K562 (cell line): ENCODE measurements around the gene CHST8. TPM values are rescaled to one million over a fixed set of nuclear protein-coding genes. Genes with fewer than 3 reads are reported as not detected.

ENCODE experiments used
- ATAC-seq: fragments of 200-7000 bp; cut with Tn5 transposase; 3 replicates; pipeline ENCODE4 v1.9.1; 2020; ENCODE audit warnings: moderate library complexity
- BruUV-seq: library from RNA; stranded (reverse); fragments of 400-500 nt; replicated peaks from 2 replicates; lab custom pipeline; 2021; lab: Mats Ljungman, UMichigan
- CTCF ChIA-PET: fragments of 300-600 bp; formaldehyde crosslinking; extraction: SDS; loops from one replicate; lab custom pipeline; 2021; ENCODE audit warnings: low intra/inter-chr PET ratio; lab: Yijun Ruan, JAX
- POLR2A ChIA-PET: fragments of 300-600, 350-650 bp; sonication (Branson Sonifier 250); formaldehyde crosslinking; extraction: SDS; loops from one replicate; lab custom pipeline; 2021; ENCODE audit warnings: antibody characterized with exemption, inconsistent platforms; lab: Yijun Ruan, JAX
- DNase-seq, 4 experiments: peaks; one replicate each; pipeline versions ENCODE4 v3.0.0 to v3.0.0-alpha.2; 2011 to 2018; ENCODE audit warnings: low spot score in 3 of 4, mixed read lengths in 3 of 4; ENCODE audit errors: extremely low read depth in 1 of 4
- FAIRE-seq: peaks from 2 replicates; lab custom pipeline; 2011; peaks lifted over from hg19 to GRCh38; lab: Jason Lieb, UNC
- H2AFZ ChIP-seq: 2 replicates; pipeline ENCODE4 v1.6.0; 2011; ENCODE audit warnings: low read depth, low read length, control low read depth, inconsistent platforms
- H3K27ac ChIP-seq: fragments of 200-600 bp; 3 replicates; pipeline ENCODE4 v1.8.0; 2011; ENCODE audit warnings: low read depth, mild to moderate bottlenecking, control low read depth, inconsistent platforms, low read length, moderate library complexity, mixed read lengths; ENCODE audit errors: extremely low read depth
- H3K27me3 ChIP-seq, 2 experiments: fragments of 300-600 bp in 1 of 2; 2 replicates in 1 of 2; 3 replicates in 1 of 2; pipeline versions ENCODE4 v1.6.0 to v1.8.0; 2011; ENCODE audit warnings: inconsistent platforms in 2 of 2, low read length in 2 of 2, mild to moderate bottlenecking in 1 of 2, mixed read lengths in 1 of 2, moderate library complexity in 1 of 2; ENCODE audit not compliant: control insufficient read depth in 2 of 2, insufficient read depth in 2 of 2
- H3K36me3 ChIP-seq: fragments of 300-600 bp; 3 replicates; pipeline ENCODE4 v1.8.0; 2011; ENCODE audit warnings: mild to moderate bottlenecking, low read length, inconsistent platforms; ENCODE audit not compliant: control insufficient read depth, insufficient read depth
- H3K4me1 ChIP-seq, 2 experiments: fragments of 200-600 bp in 1 of 2; replicated peaks in 1 of 2; 2 replicates in 1 of 2; 3 replicates in 1 of 2; pipeline versions ENCODE4 v1.5.1 to v1.8.0; 2011; ENCODE audit warnings: inconsistent platforms in 2 of 2, low read length in 2 of 2, mild to moderate bottlenecking in 1 of 2, mixed read lengths in 1 of 2, moderate library complexity in 1 of 2; ENCODE audit not compliant: control insufficient read depth in 2 of 2, insufficient read depth in 2 of 2
- H3K4me2 ChIP-seq: 2 replicates; pipeline ENCODE4 v1.6.1; 2011; ENCODE audit warnings: low read length, control low read depth, inconsistent platforms, mixed read lengths; ENCODE audit not compliant: insufficient read depth
- H3K4me3 ChIP-seq: fragments of 200-600 bp; sonication (generic), shearing (Covaris generic); 2 replicates; pipeline ENCODE4 v1.5.1; 2016; ENCODE audit warnings: control low read depth, inconsistent platforms
- H3K79me2 ChIP-seq: fragments of 200-600 bp; 3 replicates; pipeline ENCODE4 v1.8.0; 2011; ENCODE audit warnings: low read length, inconsistent platforms; ENCODE audit not compliant: control insufficient read depth, insufficient read depth
- H3K9ac ChIP-seq, 2 experiments: 2 replicates each; pipeline versions ENCODE4 v1.6.0 to v1.6.1; 2011; ENCODE audit warnings: low read depth in 2 of 2, low read length in 2 of 2, control low read depth in 1 of 2, inconsistent platforms in 1 of 2, mild to moderate bottlenecking in 1 of 2, mixed read lengths in 1 of 2; ENCODE audit not compliant: insufficient read depth in 1 of 2
- H3K9me1 ChIP-seq: one replicate; pipeline ENCODE4 v1.6.0; 2011; ENCODE audit warnings: inconsistent platforms, mild to moderate bottlenecking, low read length, moderate library complexity; ENCODE audit not compliant: control insufficient read depth, insufficient read depth
- H3K9me3 ChIP-seq: replicated peaks from 2 replicates; pipeline ENCODE4 v1.5.1; 2011; ENCODE audit warnings: low read depth, low read length, inconsistent platforms; ENCODE audit not compliant: control insufficient read depth, insufficient read depth
- H4K20me1 ChIP-seq: replicated peaks from 2 replicates; pipeline ENCODE4 v1.6.1; 2011; ENCODE audit warnings: low read length, inconsistent platforms, mixed read lengths; ENCODE audit not compliant: control insufficient read depth, insufficient read depth
- FOXA1 ChIP-seq: fragments of 450-650 bp; IDR thresholded peaks from 2 replicates; pipeline ENCODE4 v1.6.1; 2016; ENCODE audit warnings: mild to moderate bottlenecking, borderline replicate concordance
- MEF2A ChIP-seq: IDR thresholded peaks from 2 replicates; pipeline ENCODE4 v1.6.1; 2011; ENCODE audit warnings: low read depth, mild to moderate bottlenecking, low read length, moderate library complexity; ENCODE audit not compliant: control insufficient read depth
- PCBP2 ChIP-seq: fragments of 200-400 bp; formaldehyde crosslinking; IDR thresholded peaks from 2 replicates; pipeline ENCODE4 v1.6.1; 2018; ENCODE audit warnings: low read length, low read depth, mild to moderate bottlenecking, moderate library complexity; ENCODE audit not compliant: poor library complexity, severe bottlenecking
- RBM25 ChIP-seq: fragments of 200-400 bp; formaldehyde crosslinking; IDR thresholded peaks from 2 replicates; pipeline ENCODE4 v1.6.1; 2018; ENCODE audit warnings: low read length, low read depth, moderate library complexity; ENCODE audit not compliant: severe bottlenecking
- TRIM28 ChIP-seq: fragments of 450-650 bp; IDR thresholded peaks from 2 replicates; pipeline ENCODE4 v1.6.1; 2017
- ZFP36 ChIP-seq: fragments of 150-350 bp; IDR thresholded peaks from 2 replicates; pipeline ENCODE4 v1.6.1; 2018; ENCODE audit warnings: low read length, low read depth; ENCODE audit not compliant: partially characterized antibody
- WGBS: fragments of 100-300 bp; shearing (Covaris generic); methylation state at CpG from one replicate; pipeline ENCODE4 v1.1.6; 2016; ENCODE audit warnings: low coverage, mixed read lengths; ENCODE audit not compliant: insufficient coverage; ENCODE audit errors: missing lambda C conversion rate; 5-methylcytosine and 5-hydroxymethylcytosine counted together
- in situ Hi-C: fragments of 300-500 bp; cut with MboI; formaldehyde crosslinking; loops from 4 replicates; pipeline ENCODE4 v1.15.0; 2018; ENCODE audit warnings: inconsistent platforms, mixed read lengths
- intact Hi-C: fragments of 100-400 bp; cut with micrococcal nuclease; formaldehyde crosslinking; loops from 2 replicates; pipeline ENCODE4 v1.14.2; 2022
- polyA plus RNA-seq, 8 experiments: library from polyadenylated mRNA; depleted of rRNA in 4 of 8; stranded (reverse) in 5 of 8; unstranded in 3 of 8; fragments of >200 nt; fragmentation: Nextera tagmentation in 2 of 8; fragmentation: Illumina TruSeq in 1 of 8; extraction: Ambion mirVana in 2 of 8; extraction: Trizol in 1 of 8; gene quantifications; 2 replicates each; pipeline versions ENCODE4 v1.2.1 to v1.2.3, GENCODE V29; 2011 to 2014; ENCODE audit warnings: inconsistent platforms in 1 of 8, missing spikeins in 1 of 8
- total RNA-seq, 7 experiments: library from RNA; depleted of rRNA in 6 of 7; stranded (reverse); fragments of >200 nt in 6 of 7; fragmentation: Illumina TruSeq in 2 of 7; extraction: Trizol in 2 of 7; gene quantifications; 2 replicates each; pipeline versions ENCODE4 v1.2.1 to v1.2.3, GENCODE V29; 2011 to 2021; ENCODE audit warnings: low replicate concordance in 1 of 7
- TF ChIP-seq, protein P1 (sequence below): sonication (generic); formaldehyde crosslinking; IDR thresholded peaks from 2 replicates; pipeline ENCODE4 v1.8.0; 2022; ENCODE audit warnings: mild to moderate bottlenecking, missing genetic modification reagents

Gene CHST8
- total and polyA plus RNA-seq, 9 of the 15 experiments (the other 6 are each of a cell fraction or from before 2014, with no cell fraction given): 0.11 TPM; not detected in 8

DNA sequence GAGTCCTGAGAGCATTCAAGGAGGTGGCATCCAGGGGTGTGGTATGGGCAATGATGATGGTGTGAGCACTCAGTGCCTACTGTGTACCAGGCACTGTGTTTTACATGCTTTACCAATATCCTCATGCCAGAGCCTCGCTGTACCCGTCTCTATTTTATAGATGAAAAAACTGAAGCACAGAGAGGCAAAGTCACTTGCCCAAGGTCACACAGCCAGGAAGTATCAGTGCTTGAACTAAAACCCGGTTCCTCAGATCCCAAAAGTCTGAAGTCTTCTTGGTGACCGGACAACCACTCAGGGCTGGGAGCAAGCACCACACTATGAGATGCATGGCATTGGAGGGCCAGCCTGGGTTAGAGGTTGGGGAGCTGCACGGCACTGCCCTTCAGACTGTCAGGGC lies 84.1 kb downstream of the CHST8 start:
- ChIA-PET POLR2A (no interaction called here), CTCF (no interaction called here)
- H3K4me2 ChIP-seq: no peak overlapping the region
- TF ChIP-seq ZFP36: peak; percentile 77
- peak; percentile 77 for TF ChIP-seq RBM25
- TF ChIP-seq, protein P1, sequence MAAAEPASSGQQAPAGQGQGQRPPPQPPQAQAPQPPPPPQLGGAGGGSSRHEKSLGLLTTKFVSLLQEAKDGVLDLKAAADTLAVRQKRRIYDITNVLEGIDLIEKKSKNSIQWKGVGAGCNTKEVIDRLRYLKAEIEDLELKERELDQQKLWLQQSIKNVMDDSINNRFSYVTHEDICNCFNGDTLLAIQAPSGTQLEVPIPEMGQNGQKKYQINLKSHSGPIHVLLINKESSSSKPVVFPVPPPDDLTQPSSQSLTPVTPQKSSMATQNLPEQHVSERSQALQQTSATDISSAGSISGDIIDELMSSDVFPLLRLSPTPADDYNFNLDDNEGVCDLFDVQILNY: no peak
- no peak overlapping the region for H3K4me3 ChIP-seq
- WGBS: 0% methylated on average over 5 of the region's 5 CpGs
- H3K79me2 ChIP-seq: no peaks in the 10 kb centered on the region
- peaks cover 2 to 17% of the 10 kb centered on the region in 2 experiments; a peak in 3 of 5 replicates for H3K27me3 ChIP-seq
- no peak overlapping the region for H3K27ac ChIP-seq
- H3K9me1 ChIP-seq: peaks cover 2% of the 10 kb centered on the region
- H3K4me1 ChIP-seq: no peaks in the 10 kb centered on the region
- intact Hi-C loops (no loop called here), in situ Hi-C loops (no loop called here)
- no peak overlapping the region for H2AFZ ChIP-seq
- no peaks in the 10 kb centered on the region for H4K20me1 ChIP-seq
- no peak overlapping the region for H3K9ac ChIP-seq
- no TSS peak for BruUV-seq
- H3K36me3 ChIP-seq: no peaks in the 10 kb centered on the region
- DNase-seq: no peak
- H3K9me3 ChIP-seq: no peaks in the 10 kb centered on the region
- no peak for FAIRE-seq
- ATAC-seq: no peak

DNA sequence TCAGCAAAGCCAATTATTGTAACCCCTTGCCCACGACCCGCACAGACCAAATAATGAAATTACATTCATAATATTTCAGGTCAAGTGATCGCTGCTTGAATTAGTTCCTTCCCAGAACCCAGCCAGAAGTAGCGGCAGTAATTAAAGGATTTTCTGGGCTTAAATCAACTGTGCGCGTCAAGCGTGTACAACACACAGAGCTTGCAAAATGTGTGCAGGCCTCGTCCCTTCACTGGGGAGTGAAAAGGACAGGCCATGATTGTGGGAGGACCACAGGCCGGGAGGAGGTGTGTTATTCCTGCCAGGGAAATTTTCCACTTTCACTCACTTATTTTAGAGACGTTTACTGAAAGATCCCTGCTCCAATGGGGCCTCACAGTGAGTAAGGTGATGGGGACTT lies 84.9 kb downstream of the CHST8 start:
- CTCF ChIA-PET: no interaction called here

More for the DNA sequence above, 84.9 kb downstream of the CHST8 start:
- in situ Hi-C loops (no loop called here), intact Hi-C loops (no loop called here)
- ATAC-seq: no peak
- no peaks in the 10 kb centered on the region for H3K4me1 ChIP-seq
- FAIRE-seq: no peak
- peaks cover 2% of the 10 kb centered on the region for H3K9me1 ChIP-seq
- no peaks in the 10 kb centered on the region for H4K20me1 ChIP-seq
- H3K4me3 ChIP-seq: no peak overlapping the region
- 23% methylated on average over 10 of the region's 10 CpGs for WGBS
- no TSS peak for BruUV-seq
- H3K27ac ChIP-seq: no peak overlapping the region
- H3K4me2 ChIP-seq: no peak overlapping the region
- no peak overlapping the region for H2AFZ ChIP-seq
- H3K27me3 ChIP-seq: peaks cover under 1 to 14% of the 10 kb centered on the region in 2 experiments; a peak in 2 of 5 replicates
- H3K9ac ChIP-seq: no peak overlapping the region
- H3K79me2 ChIP-seq: no peaks in the 10 kb centered on the region
- TF ChIP-seq FOXA1 (no peak), MEF2A (no peak), TRIM28 (no peak), PCBP2 (no peak)
- TF ChIP-seq, all 486 proteins: peak for 0
- DNase-seq: no peak
- Histone ChIP-seq H3K36me3 (no peaks in the 10 kb centered on the region), H3K9me3 (no peaks in the 10 kb centered on the region)
- POLR2A ChIA-PET: interaction anchor here (1.6 kb wide), 1 partner anchor 9 kb away, joined by 3 read pairs; no protein-coding TSS in a partner anchor
